Fibroblast of mammary gland (primary cell): ENCODE results near the gene FAIM2.

ENCODE experiments used
- DNase-seq: peaks from one replicate; pipeline ENCODE4 v3.0.0-alpha.2; 2010; ENCODE audit warnings: low read depth
- H3K4me3 ChIP-seq: 2 replicates; pipeline ENCODE4 v1.5.1; 2011; ENCODE audit warnings: low read depth, mild to moderate bottlenecking, low read length, moderate library complexity; ENCODE audit not compliant: control insufficient read depth
- CTCF ChIP-seq: conservative IDR thresholded peaks from 2 replicates; pipeline ENCODE4 v1.5.1; 2011; ENCODE audit warnings: low read depth, low read length, inconsistent platforms; ENCODE audit not compliant: control insufficient read depth, insufficient read depth

The FAIM2 gene

GRCh38 chr12:49853671-49854070 is 50.0 kb downstream of the FAIM2 start:
- TF ChIP-seq CTCF: no peak
- DNase-seq: no peak
- no peak overlapping the region for H3K4me3 ChIP-seq

- DNase-seq: no peak
- no peak for TF ChIP-seq CTCF
- H3K4me3 ChIP-seq: no peak overlapping the region
Observed at GRCh38 chr12:49847161-49847560, 56.5 kb downstream of the FAIM2 start.

GRCh38 chr12:49846032-49846431 is 57.7 kb downstream of the FAIM2 start:
- no peak for TF ChIP-seq CTCF
- H3K4me3 ChIP-seq: no peak overlapping the region
- no peak for DNase-seq

GRCh38 chr12:49843876-49844437 is 59.7 kb downstream of the FAIM2 start:
- TF ChIP-seq CTCF: no peak
- no peak for DNase-seq
- H3K4me3 ChIP-seq: no peak overlapping the region

- no peak for DNase-seq
- peak overlapping the region; percentile 87 for H3K4me3 ChIP-seq
Observed at GRCh38 chr12:49843411-49843810, 60.3 kb downstream of the FAIM2 start.

DNA sequence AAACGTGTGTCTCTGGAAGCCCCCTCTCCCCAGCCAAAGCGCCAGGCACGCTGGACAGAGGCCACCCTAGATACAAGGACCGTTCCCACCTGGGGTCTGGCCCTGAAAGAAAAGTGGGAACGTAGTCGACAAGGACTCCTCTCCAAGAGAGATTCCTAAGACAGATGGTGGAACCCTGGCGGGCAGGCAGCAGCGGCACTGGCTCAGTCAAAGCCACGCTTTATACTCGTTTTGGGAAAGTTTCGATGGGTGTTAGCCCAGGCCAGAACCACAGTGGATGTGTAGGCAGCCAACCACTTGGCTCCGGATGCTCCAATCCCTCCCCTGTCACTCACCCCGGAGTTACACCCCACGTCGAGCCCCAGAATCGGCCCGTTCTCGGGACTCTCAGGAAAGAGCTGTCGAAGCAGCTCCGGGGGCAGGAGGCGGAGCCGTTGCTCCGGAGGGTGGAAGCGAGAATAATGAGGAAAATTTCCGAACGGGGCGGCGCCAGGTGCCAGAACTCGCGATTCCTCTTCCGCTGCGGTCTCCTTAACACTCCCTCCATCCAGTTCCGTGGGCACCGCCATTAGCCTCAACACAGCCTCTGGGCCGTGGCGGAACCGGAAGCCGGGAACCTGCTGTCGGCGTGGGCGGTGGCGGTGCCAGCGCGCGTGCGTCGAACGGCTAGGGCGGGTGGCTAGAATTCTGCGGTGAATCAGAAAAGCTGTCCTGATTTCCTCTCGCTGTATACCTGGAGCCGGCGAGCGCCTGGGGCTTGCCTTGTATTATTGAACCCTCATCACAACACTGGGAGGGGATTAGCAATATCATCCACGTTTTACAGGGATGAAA is 61.0 kb downstream of the FAIM2 start, which contains the start of gene BCDIN3D:
Gene BCDIN3D, minus strand, starts transcription at position 588 of the 834 bp plus-strand sequence. Its CDS starts 19 bp downstream, at position 569.
- DNase-seq: peak; percentile 88
- peak within 1 kb of the TSS; percentile 87 for H3K4me3 ChIP-seq
- no peak for TF ChIP-seq CTCF

More at GRCh38 chr12:49843411-49843810, 60.3 kb downstream of the FAIM2 start:
- no peak for TF ChIP-seq CTCF
